WTC11 (cell line): ENCODE measurements around the gene ZDHHC11.

Experiments used
- CREM ChIP-seq: sonication (generic); formaldehyde crosslinking; IDR thresholded peaks from 2 replicates; pipeline ENCODE4 v1.8.1; 2022; ENCODE audit warnings: mild to moderate bottlenecking, missing genetic modification reagents, moderate library complexity
- CTCF ChIP-seq: fragments of 200-600 bp; IDR thresholded peaks from 2 replicates; pipeline ENCODE4 v1.8.0; 2022; ENCODE audit warnings: antibody characterized with exemption
- FOXP4 ChIP-seq: sonication (generic); formaldehyde crosslinking; IDR thresholded peaks from 2 replicates; pipeline ENCODE4 v1.8.0; 2022; ENCODE audit warnings: mild to moderate bottlenecking, missing genetic modification reagents
- JUN ChIP-seq: sonication (generic); formaldehyde crosslinking; IDR thresholded peaks from 2 replicates; pipeline ENCODE4 v1.8.0; 2023; ENCODE audit warnings: mild to moderate bottlenecking, missing genetic modification reagents
- SP1 ChIP-seq: sonication (generic); formaldehyde crosslinking; conservative IDR thresholded peaks from 2 replicates; pipeline ENCODE4 v1.8.1; 2022; ENCODE audit warnings: missing genetic modification reagents
- USF2 ChIP-seq: sonication (generic); formaldehyde crosslinking; IDR thresholded peaks from 2 replicates; pipeline ENCODE4 v1.8.1; 2023; ENCODE audit warnings: mild to moderate bottlenecking, missing genetic modification reagents, moderate library complexity
- ZNF281 ChIP-seq: sonication (generic); formaldehyde crosslinking; IDR thresholded peaks from 2 replicates; pipeline ENCODE4 v1.8.0; 2023; ENCODE audit warnings: mild to moderate bottlenecking, missing genetic modification reagents
- TF ChIP-seq, protein P1 (sequence below): sonication (generic); formaldehyde crosslinking; conservative IDR thresholded peaks from 2 replicates; pipeline ENCODE4 v1.8.1; 2022; ENCODE audit warnings: mild to moderate bottlenecking, missing genetic modification reagents

- TF ChIP-seq CTCF (no peak), USF2 (CRISPR knock-in tag) (no peak), SP1 (CRISPR knock-in tag) (no peak), FOXP4 (no peak), JUN (CRISPR knock-in tag) (no peak), ZNF281 (no peak), CREM (CRISPR knock-in tag) (no peak)
- TF ChIP-seq, protein P1, sequence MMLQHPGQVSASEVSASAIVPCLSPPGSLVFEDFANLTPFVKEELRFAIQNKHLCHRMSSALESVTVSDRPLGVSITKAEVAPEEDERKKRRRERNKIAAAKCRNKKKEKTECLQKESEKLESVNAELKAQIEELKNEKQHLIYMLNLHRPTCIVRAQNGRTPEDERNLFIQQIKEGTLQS (CRISPR knock-in tag), result no peak
Observed at GRCh38 chr5:849651-850301, 1.0 kb downstream of the ZDHHC11 start.
